Caco-2 (cell line): ENCODE measurements around the gene APLF. TPM values are rescaled to one million over a fixed set of nuclear protein-coding genes. Genes with fewer than 3 reads are reported as not detected.
"Not testable (repeated sequence)": the region's sequence is repeated elsewhere in the genome, so short reads cannot be mapped to it uniquely, and the experiment has no call there.

Experiments used
- BruUV-seq: library from RNA; stranded (reverse); fragments of 400-500 nt; replicated peaks from 2 replicates; lab custom pipeline; 2021; lab: Mats Ljungman, UMichigan
- CTCF ChIA-PET: fragments of 300-600 bp; sonication (Branson Sonifier 250); formaldehyde crosslinking; loops from one replicate; lab custom pipeline; 2022; ENCODE audit warnings: antibody characterized with exemption; lab: Charles Lee
- POLR2A ChIA-PET: fragments of 300-600 bp; sonication (Branson Sonifier 250); formaldehyde crosslinking; loops from one replicate; lab custom pipeline; 2022; ENCODE audit warnings: antibody characterized with exemption; lab: Charles Lee
- DNase-seq, 2 experiments: peaks; one replicate each; pipeline versions ENCODE4 v3.0.0 to v3.0.0-alpha.2; 2020 to 2022
- H3K27me3 ChIP-seq: replicated peaks from 2 replicates; pipeline ENCODE4 v1.6.0; 2011; ENCODE audit warnings: low read length; ENCODE audit not compliant: control insufficient read depth, insufficient read depth
- H3K36me3 ChIP-seq: 2 replicates; pipeline ENCODE4 v1.5.1; 2011; ENCODE audit warnings: low read length; ENCODE audit not compliant: control insufficient read depth, insufficient read depth
- H3K4me1 ChIP-seq: fragments of 250-450 bp; sonication (Bioruptor Pico); 2 replicates; pipeline ENCODE4 v1.5.1; 2020; ENCODE audit warnings: mild to moderate bottlenecking
- H3K4me3 ChIP-seq: 2 replicates; pipeline ENCODE4 v1.5.1; 2011; ENCODE audit warnings: low read depth, mild to moderate bottlenecking, control low read depth, low read length
- H3K9me3 ChIP-seq: fragments of 250-450 bp; sonication (Bioruptor Pico); 2 replicates; pipeline ENCODE4 v1.5.1; 2020; ENCODE audit warnings: mild to moderate bottlenecking, moderate library complexity
- H3K27ac Mint-ChIP-seq: one replicate; pipeline ENCODE4 v1.8.0; 2022; ENCODE audit warnings: mixed read lengths; ENCODE audit not compliant: unreplicated experiment
- H3K27me3 Mint-ChIP-seq: one replicate; pipeline ENCODE4 v1.8.0; 2022; ENCODE audit warnings: mixed read lengths; ENCODE audit not compliant: insufficient read depth, unreplicated experiment
- H3K36me3 Mint-ChIP-seq: one replicate; pipeline ENCODE4 v1.8.0; 2022; ENCODE audit warnings: mild to moderate bottlenecking, mixed read lengths; ENCODE audit not compliant: insufficient read depth, unreplicated experiment
- H3K4me1 Mint-ChIP-seq: one replicate; pipeline ENCODE4 v1.8.0; 2022; ENCODE audit warnings: low read depth, mixed read lengths; ENCODE audit not compliant: unreplicated experiment
- H3K4me3 Mint-ChIP-seq: one replicate; pipeline ENCODE4 v1.8.0; 2022; ENCODE audit warnings: mild to moderate bottlenecking, moderate library complexity, mixed read lengths; ENCODE audit not compliant: unreplicated experiment
- H3K9me3 Mint-ChIP-seq: one replicate; pipeline ENCODE4 v1.8.0; 2022; ENCODE audit warnings: mixed read lengths; ENCODE audit not compliant: unreplicated experiment
- intact Hi-C: fragments of 100-400 bp; cut with micrococcal nuclease; formaldehyde crosslinking; loops from one replicate; pipeline ENCODE4 v1.10.0; 2022; ENCODE audit not compliant: unreplicated experiment
- total RNA-seq: library from RNA; stranded (reverse); gene quantifications from 2 replicates; pipeline ENCODE4 v1.2.3, GENCODE V29; 2022
- TF ChIP-seq, protein P1 (sequence below), 2 experiments: fragments of 200-600 bp in 1 of 2; IDR thresholded peaks; 1 replicate in 1 of 2; 2 replicates in 1 of 2; pipeline versions ENCODE4 v1.5.1 to v1.8.0; 2011 to 2022; ENCODE audit warnings: antibody characterized with exemption in 1 of 2, control low read depth in 1 of 2, inconsistent platforms in 1 of 2, low read depth in 1 of 2, low read length in 1 of 2, mild to moderate bottlenecking in 1 of 2, moderate library complexity in 1 of 2; ENCODE audit not compliant: insufficient read depth in 1 of 2, severe bottlenecking in 1 of 2, unreplicated experiment in 1 of 2

The APLF gene
- total RNA-seq, 1 experiment from 2014 or later: 3.9 TPM

DNA sequence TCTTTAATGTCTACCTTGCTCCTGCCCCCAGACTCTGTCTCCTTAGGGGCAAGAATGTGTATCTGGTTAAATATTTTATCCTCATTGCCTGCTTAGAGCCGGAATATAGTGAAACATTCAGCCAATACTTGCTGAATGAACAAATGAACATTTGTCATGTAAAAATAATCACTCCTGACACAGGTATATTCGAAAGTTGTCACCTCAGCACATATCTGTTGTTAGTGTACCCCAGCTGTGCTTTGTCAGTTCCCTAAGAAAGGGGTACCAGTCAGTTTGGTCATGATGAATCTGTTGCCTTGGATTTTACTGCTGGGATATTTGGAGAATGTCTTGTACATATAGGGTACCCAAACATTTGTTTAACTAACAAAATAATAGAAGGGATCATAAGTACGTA, 99.0 kb downstream of the APLF start:
- Mint-ChIP-seq H3K4me1 (no peaks in the 10 kb centered on the region), H3K4me3 (no peak overlapping the region), H3K36me3 (no peaks in the 10 kb centered on the region), H3K9me3 (no peaks in the 10 kb centered on the region), H3K27ac (no peak overlapping the region), H3K27me3 (no peaks in the 10 kb centered on the region)
- H3K36me3 ChIP-seq: no peaks in the 10 kb centered on the region
- no peaks in the 10 kb centered on the region; the same call in 1 of the 2 replicates for H3K9me3 ChIP-seq
- no peak overlapping the region for H3K4me3 ChIP-seq
- DNase-seq: no peak
- H3K4me1 ChIP-seq: no peaks in the 10 kb centered on the region
- ChIA-PET POLR2A (no interaction called here), CTCF (no interaction called here)
- intact Hi-C loops: no loop called here
- TF ChIP-seq, protein P1, sequence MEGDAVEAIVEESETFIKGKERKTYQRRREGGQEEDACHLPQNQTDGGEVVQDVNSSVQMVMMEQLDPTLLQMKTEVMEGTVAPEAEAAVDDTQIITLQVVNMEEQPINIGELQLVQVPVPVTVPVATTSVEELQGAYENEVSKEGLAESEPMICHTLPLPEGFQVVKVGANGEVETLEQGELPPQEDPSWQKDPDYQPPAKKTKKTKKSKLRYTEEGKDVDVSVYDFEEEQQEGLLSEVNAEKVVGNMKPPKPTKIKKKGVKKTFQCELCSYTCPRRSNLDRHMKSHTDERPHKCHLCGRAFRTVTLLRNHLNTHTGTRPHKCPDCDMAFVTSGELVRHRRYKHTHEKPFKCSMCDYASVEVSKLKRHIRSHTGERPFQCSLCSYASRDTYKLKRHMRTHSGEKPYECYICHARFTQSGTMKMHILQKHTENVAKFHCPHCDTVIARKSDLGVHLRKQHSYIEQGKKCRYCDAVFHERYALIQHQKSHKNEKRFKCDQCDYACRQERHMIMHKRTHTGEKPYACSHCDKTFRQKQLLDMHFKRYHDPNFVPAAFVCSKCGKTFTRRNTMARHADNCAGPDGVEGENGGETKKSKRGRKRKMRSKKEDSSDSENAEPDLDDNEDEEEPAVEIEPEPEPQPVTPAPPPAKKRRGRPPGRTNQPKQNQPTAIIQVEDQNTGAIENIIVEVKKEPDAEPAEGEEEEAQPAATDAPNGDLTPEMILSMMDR (IDR thresholded peaks at IDR 0.05; ENCODE audit: insufficient read depth in 1 of 2, low read depth in 1 of 2, low read length in 1 of 2, severe bottlenecking in 1 of 2, unreplicated experiment in 1 of 2): no peak
- BruUV-seq: no TSS peak
- H3K27me3 ChIP-seq: no peaks in the 10 kb centered on the region

DNA sequence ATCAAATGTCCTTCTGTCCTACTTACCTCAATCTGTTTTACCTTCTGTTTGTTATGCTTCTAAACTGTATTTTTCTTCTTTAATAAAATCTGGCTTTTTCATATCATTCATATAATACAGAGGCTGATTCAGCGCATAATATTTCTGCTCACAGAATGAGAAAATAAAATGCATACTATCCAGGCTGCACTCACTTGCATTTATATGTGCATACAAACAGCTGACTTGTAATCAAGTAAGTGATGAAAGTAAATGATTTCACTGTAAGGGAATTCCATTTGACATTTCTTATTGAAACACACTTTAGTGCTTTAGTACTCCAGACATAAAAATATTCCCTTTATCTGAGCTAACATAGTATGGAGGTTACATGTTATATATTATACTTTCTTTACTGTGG, 100.7 kb downstream of the APLF start:
- Histone ChIP-seq H3K9me3 (no peaks in the 10 kb centered on the region; the same call in 1 of the 2 replicates), H3K4me1 (no peaks in the 10 kb centered on the region), H3K27me3 (no peaks in the 10 kb centered on the region), H3K4me3 (no peak overlapping the region), H3K36me3 (no peaks in the 10 kb centered on the region)
- no peaks in the 10 kb centered on the region for H3K4me1 Mint-ChIP-seq
- TF ChIP-seq, protein P1 (IDR thresholded peaks at IDR 0.05; ENCODE audit: insufficient read depth in 1 of 2, low read depth in 1 of 2, low read length in 1 of 2, severe bottlenecking in 1 of 2, unreplicated experiment in 1 of 2): no peak
- no peak overlapping the region for H3K4me3 Mint-ChIP-seq
- no peak for DNase-seq
- CTCF ChIA-PET: no interaction called here
- no TSS peak for BruUV-seq
- H3K27me3 Mint-ChIP-seq: no peaks in the 10 kb centered on the region
- no peaks in the 10 kb centered on the region for H3K9me3 Mint-ChIP-seq
- no peaks in the 10 kb centered on the region for H3K36me3 Mint-ChIP-seq
- intact Hi-C loops: no loop called here
- no peak overlapping the region for H3K27ac Mint-ChIP-seq
- POLR2A ChIA-PET: no interaction called here

DNA sequence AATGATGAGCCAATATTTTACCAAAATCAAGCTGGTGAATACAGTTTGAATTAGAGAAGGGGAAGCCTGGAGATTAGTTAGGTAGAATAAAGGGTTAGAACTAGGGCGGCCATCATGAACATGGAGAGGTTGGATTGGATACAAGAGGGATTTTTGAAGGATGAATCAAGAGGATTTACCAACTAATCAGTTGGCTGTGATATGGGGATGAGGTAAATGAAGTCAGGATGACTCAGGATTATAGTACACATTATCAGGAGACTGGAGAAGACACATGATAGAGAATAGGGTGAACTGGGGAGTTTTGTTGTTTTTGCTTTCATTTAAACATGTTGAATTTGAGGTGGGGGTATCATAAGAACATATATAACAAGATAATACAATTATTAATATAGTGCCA, 102.2 kb downstream of the APLF start:
- intact Hi-C loops: no loop called here
- Histone ChIP-seq H3K4me1 (no peaks in the 10 kb centered on the region), H3K27me3 (no peaks in the 10 kb centered on the region), H3K9me3 (no peaks in the 10 kb centered on the region; the same call in 1 of the 2 replicates), H3K36me3 (no peaks in the 10 kb centered on the region), H3K4me3 (no peak overlapping the region)
- H3K27ac Mint-ChIP-seq: no peak overlapping the region
- H3K36me3 Mint-ChIP-seq: no peaks in the 10 kb centered on the region
- no peak for DNase-seq
- no TSS peak for BruUV-seq
- H3K4me1 Mint-ChIP-seq: no peaks in the 10 kb centered on the region
- CTCF ChIA-PET: no interaction called here
- POLR2A ChIA-PET: no interaction called here
- H3K4me3 Mint-ChIP-seq: no peak overlapping the region
- TF ChIP-seq, protein P1 (IDR thresholded peaks at IDR 0.05; ENCODE audit: insufficient read depth in 1 of 2, low read depth in 1 of 2, low read length in 1 of 2, severe bottlenecking in 1 of 2, unreplicated experiment in 1 of 2): no peak
- no peaks in the 10 kb centered on the region for H3K9me3 Mint-ChIP-seq
- H3K27me3 Mint-ChIP-seq: no peaks in the 10 kb centered on the region

DNA sequence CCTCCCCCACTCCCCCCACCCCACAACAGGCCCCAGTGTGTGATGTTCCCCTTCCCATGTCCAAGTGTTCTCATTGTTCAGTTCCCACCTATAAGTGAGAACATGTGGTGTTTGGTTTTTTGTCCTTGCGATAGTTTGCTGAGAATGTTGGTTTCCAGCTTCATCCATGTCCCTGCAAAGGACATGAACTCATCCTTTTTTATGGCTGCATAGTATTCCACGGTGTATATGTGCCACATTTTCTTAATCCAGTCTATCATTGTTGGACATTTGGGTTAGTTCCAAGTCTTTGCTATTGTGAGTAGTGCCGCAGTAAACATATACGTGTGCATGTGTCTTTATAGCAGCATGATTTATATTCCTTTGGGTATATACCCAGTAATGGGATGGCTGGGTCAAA, 103.0 kb downstream of the APLF start:
- H3K4me1 Mint-ChIP-seq, BruUV-seq, H3K36me3 Mint-ChIP-seq, H3K4me1 ChIP-seq, intact Hi-C loops, H3K36me3 ChIP-seq, H3K9me3 Mint-ChIP-seq, DNase-seq, POLR2A ChIA-PET, H3K27ac Mint-ChIP-seq, H3K27me3 ChIP-seq, H3K9me3 ChIP-seq, H3K4me3 Mint-ChIP-seq, CTCF ChIA-PET, H3K4me3 ChIP-seq, H3K27me3 Mint-ChIP-seq: not testable (repeated sequence)
